GM18858 (cell line): Measurements from ENCODE around the gene NAV2.

Experiments used
- ATAC-seq: cut with Tn5 transposase; IDR thresholded peaks from one replicate; pipeline ENCODE4 v1.9.1; 2021; ENCODE audit not compliant: unreplicated experiment

Gene NAV2

DNA sequence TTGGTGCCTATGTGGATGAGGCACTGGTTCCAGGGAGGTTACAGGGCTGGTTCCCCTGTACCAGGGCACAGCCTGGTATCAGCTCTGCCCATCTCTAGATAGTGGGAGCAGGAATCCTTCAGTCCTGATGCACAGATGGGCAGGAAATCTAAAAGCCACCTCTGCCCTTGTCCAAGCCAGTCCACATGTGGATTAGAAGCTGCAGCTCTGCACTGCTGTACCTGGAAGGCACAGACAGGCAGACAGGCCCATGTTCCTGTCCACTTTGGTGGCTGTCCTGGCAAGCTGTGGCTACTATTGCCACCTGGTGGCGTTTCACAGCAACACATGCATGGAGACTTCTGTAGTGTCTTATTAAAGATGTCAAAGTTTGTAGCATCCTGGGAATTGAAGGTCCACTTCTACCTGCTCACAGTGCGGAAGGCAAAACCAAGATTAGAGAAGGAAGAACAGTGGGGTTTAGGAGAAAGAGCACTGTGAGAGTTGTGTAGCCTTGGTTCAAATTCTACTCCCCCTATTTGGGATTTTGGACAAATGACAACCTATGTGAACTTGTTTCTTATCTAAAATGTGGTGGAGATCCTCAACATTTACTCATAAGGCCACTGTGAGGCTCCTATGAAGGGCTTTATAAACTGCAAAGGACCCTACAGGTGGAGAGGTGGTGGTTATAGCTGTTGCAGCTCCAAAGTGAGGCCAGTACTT, 30.1 kb downstream of the NAV2 start:
- ATAC-seq: peak; percentile 84

DNA sequence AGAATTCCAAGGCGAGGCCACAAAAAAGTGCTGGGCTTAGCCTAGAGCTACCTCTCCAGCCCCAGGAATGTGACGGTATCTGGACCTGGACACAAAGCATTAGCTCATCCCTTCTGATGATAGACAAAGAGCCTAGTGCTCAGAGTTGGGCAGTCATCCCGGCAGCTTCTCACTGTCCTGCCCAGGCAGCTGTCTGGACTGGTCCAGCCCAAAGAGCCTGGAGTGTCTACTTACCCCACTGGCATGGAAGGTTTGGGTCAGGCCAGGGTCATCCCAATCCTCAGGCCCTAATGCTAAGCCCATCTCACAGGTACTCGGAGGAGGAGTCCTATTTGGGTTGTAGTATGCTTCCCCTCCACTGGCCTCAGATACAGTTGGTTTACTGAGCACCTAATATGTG, 31.0 kb downstream of the NAV2 start:
- ATAC-seq: no peak

DNA sequence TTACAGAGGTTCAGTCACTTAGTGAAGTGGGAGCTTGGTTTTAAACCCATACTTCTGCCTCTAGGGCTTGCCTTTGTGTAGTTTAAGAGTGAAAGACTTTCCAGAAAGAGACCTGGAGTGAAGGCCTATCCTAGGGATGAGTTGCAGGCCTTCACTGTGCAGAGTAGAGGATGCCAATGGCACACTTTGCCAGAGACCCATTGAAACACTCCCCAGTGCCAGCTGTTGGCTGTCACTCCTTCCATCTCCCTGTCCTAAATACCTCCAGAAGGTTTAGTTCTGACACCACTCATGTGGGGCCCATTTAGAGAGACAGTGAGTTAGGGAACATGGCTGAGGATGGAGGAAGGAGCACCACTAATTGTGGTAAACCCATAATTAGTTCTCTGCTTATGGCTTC, 31.5 kb downstream of the NAV2 start:
- ATAC-seq: no peak

DNA sequence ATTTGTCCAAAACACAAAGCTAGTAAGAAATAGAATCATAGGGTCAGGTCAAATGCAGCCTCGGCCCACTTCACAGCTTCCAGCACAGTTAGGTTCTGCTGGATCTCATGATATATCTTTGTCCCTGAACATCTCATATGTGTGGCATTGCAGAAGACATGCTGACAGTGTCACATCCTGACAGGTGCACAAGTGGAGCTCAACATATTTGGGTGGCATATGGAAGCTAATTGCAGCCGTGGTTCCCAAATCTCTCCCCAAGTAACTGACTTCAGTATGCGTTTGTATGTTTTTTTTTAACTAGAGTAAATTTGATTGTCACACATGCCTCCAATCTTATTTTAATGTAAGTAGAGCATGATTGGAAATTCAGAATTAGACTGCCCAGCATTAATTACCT, 33.4 kb downstream of the NAV2 start:
- no peak for ATAC-seq

DNA sequence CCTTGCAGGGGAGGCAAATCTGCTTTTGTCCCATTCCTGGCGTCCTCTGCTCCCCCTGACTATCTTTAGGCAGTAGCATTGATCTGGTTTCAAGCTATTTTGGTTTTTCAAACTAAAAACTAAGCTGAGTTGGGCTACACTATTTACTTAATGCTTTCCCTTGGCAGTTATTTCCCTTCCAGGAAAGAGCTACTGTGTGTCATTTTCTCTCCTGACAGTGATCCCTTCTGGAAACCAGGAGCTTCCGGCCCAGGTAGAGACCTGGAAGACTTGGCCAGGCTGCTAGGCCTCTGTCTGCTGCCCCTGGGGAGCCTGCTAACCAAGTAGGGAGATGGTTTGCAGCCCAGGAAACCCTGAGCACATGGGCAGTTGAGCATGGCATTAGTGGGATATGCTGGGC, 35.0 kb downstream of the NAV2 start:
- no peak for ATAC-seq

DNA sequence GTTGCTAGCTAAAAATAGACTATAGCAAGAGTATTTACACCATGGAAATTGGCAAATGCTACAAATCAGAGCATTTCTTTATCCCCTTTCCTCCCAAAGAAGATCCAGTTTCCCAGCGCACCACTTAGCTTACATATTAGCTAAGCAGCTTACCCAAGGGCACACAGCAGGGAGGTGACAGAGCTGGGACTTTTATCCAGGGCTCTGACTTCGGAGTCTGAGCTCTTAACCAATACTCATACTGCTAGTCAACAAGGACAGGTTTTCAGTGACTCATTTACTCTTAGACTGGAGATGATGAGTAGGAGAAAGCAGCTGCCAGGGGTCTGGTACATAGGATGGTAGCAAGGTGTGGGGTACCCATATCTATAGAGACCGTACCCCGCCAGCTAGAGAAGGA, 38.4 kb downstream of the NAV2 start:
- no peak for ATAC-seq

DNA sequence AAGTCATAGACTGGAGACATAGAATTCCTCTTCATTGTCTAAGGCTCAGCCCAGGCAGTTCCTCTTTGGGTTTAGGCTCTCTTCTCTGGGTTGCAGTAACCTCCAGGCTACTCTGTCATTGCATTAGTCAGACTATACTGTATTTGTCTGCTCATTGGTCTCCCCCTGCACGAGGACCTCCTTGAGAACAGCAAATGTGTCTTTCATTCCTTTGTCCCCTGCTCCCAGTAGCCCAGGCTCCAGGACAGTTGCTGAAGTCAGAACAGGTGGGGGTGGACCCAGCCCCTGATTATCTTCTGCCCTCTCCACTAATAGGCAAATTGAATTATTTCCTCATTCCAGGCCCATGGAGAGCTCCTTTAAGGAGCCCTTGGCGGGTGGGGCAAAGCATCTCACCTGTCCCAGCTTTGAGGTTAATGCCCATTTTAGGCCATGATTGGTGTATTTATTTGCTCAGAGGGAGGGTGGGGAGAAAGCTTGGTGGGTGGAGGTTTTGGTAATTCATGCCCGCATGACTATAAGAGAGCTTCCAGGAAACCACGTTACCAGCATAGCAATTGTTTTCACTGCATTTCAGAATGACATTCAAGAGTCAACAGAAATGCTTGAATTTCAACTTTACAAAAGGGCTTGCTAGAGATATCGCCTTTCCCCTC, 40.9 kb downstream of the NAV2 start:
- ATAC-seq: no peak

DNA sequence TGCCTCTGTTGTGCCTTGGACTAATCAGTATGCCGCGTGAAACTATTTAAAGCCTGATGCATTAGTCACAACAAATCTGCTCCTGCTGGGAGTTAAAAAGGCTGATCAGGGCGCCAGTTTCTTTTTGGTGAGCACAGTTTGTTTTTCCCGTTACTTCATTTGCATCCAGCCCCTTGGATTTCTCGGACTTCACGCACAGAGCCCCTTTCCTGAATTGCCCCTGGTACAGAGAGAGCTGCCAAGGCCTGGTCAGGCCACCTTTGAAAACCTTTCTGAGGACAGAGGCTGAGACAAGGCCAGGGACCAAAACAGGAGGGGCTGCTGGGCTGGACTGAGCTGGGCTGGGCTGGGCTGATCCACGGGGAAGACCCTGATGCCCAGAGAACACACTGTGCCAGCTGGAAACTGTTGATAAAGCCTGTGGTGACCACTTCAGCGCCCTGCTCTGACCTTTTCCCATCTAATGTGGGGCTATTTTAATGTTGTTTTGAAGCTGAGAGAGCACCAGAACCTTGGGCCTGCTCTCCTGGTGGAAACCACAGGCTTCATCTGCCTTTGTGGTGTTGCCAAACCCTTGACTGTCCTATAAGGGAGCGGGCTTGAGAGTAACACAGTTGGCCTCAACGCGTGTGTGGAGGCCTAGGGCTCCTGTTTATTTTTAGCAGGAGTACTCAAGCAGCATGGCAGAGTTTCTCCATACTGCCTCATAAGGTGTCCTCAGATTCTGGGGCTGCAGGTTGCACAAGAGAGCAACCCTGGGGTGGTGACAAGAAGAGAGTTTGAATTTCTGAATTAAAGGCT, 44.2 kb downstream of the NAV2 start:
- no peak for ATAC-seq

DNA sequence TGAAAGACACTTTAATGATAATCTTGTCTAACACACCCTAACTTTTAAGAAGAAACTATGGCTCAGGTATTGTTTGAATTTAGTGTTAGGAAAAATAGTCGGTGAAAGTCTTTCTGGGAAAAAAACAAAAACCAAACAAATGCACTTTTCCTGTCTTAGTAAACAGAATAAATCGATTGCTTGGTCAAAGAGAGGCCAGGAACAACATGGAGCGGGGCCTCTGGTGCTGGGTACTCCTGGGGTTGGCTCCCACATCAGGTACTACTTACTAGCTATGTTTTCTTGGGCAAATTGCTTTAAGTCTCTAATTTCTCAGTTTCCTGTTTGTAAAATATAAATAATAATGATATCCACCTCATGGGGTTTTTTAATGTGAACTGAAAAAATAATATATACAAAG, 46.8 kb downstream of the NAV2 start:
- no peak for ATAC-seq

DNA sequence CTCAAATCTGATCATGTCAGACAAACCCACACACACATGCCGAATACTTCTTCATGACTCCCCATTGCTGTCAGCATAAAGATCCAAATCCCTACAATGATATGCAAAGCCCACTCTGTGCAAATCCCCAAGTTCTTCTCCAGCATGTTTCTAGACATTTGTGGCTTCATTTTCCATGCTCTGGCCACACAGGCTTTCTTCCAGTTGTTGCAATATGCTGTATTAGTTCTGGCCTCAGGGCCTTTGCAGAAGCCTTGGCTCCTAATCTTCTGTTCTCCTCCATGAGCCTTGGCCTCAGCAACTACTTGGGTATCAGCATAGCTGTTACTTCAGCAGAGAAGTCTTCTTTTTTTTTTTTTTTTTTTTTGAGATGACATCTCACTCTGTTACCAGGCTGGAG, 49.6 kb downstream of the NAV2 start:
- ATAC-seq: no peak

DNA sequence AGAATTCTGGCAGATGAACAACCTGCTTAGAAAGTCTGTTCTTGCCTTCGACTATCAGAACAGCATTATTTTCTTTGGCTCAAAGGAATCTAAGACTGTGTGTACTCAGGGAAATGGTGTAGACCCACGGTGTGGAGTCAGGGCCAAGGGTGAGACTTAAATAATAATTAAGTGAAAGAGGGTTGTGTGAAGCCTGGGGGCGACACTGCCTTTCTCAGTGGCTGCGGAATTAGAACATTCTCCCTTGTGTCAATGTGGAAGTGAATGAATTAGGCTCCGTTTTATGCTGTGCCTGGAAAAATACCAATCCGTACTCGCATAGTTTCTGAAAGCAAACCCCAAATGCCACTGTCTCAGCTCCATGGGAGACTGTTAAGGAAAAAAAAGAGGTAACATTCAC, 50.7 kb downstream of the NAV2 start:
- no peak for ATAC-seq

DNA sequence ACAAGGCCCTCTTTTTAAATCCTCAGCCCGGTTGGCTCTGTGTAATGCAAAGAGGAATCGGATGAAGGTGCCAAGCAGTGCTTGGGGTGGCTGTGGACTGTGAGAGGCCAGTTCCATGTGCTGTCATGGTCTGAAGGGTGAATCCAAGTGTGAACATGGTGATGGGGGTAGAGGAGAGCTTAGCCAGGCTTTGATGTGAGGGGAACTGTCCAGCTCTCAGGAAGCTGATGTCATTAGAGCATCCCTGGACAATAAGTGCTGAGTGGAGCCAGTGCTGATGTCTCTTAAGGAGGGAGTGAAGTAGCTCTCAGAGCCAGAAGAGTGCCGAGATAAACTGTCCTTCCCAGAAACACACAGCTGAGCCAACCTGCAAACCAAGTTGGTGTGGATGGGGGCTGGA, 53.6 kb downstream of the NAV2 start:
- no peak for ATAC-seq

DNA sequence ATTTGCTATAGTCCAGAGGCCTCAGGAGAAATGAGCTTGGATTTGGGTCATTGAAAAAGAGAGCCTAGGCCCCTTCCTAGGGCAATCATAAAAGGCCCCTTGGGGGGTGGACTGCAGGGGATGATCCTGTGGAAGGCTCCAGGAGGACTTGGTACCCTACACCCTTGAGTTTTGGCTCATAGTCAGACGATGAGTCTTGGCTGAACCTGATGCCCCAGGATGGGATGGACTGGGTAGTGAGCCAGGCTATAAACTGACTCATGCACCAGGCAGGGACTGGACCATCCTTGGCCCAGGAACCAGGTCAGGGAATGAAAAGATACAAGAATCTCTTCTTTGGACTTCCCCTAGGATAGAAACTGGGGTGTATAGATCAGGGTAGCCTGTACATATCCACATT, 54.2 kb downstream of the NAV2 start:
- no peak for ATAC-seq

DNA sequence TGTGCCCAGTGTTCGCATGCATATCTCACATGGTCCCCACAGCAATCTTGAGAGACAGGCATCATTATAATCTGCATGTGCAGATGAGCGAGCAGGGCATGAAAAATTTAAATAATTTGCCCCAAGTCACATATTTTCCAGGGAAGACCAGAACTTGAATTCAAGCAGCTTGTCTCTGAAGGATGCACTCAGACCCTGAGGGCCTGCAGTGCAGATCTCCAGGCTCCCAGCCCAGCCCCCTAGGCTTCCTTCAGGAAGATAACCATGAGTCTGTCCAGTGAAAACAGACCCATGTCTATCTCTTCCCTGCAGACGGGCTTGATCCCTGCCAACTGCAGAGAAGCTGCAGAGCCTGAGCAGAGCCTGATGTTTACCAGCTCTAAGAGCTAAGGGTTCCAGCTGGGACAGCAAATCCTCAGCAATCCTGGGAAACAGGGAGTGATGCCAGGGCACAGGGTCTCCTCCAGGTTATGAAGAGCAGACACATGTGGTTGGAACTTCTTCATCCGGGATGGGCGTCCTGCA, 55.1 kb downstream of the NAV2 start:
- ATAC-seq: no peak

DNA sequence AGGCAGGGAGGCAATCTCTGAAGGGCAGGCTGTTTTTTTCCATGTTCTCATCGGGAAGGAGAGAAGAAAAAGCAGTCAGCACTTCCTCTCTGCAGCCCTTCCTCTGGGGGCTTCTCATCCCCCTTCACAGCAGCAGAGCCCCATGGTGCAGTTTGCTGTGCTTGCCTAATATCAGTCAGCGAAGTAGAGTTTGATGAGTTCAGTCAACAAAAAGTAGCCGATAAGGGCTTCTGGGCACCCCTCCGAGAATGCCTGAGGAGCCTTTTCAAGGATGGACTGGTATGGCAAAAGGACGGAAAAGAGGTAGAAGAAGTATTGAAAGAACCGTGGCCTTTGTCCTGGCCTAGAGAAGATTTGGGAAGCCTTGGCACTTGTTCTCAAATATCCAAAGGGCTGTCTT, 55.6 kb downstream of the NAV2 start:
- ATAC-seq: no peak

DNA sequence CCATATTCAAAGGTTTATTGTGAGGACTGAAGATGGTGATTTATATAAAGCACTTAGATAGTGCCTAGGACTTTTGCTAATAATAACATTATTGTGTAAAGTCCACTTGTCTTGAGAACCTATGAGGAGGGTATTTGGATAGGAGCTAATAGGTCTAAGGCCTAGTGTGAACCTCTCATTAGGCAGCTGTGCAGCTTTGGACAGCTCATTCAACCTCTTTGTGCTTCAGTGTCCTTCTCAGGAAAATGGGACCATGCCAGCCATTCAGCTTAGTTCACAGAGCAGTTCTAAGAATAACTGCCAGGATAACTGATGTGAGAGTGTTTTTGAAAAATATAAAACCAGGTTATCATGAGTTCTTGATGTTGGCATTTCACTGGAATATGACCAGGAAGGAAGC, 56.2 kb downstream of the NAV2 start:
- ATAC-seq: no peak

DNA sequence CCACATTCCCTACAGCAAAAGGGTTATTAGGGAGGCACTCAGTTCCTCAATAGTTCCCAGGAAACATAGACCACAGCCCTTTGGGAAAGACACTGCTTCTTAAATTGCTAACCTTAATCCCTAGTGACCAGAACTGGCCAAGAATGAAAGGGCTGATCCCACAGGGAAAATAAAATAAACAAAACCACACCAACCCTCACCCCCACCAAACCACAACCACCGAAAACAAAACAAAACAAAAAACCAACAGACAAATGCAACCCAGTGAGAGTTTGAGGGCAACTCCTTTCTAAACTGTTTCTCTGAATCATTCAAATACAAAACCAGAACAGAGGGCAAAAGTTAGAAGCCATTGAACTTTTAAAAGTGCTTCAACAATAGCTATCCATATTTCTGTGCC, 57.2 kb downstream of the NAV2 start:
- no peak for ATAC-seq

DNA sequence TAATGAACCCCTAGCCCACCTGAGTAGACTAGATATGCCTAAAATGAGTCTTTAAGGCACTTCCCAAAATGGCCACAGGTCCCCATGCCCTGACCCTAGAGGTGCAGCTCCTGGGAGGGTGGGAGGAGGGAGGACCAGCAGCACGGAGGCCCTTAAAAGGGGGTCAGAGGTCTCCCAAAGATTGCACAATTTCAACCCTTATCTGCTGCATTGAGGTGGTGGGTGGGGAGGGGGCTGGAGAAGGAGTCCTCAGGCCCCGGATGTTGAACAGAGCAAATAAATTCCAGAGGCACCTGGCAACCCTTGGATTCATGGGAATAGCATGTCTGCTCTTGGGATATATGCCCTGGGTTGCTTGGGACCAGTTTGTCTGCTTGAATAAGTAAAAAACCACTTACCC, 57.6 kb downstream of the NAV2 start:
- ATAC-seq: no peak

DNA sequence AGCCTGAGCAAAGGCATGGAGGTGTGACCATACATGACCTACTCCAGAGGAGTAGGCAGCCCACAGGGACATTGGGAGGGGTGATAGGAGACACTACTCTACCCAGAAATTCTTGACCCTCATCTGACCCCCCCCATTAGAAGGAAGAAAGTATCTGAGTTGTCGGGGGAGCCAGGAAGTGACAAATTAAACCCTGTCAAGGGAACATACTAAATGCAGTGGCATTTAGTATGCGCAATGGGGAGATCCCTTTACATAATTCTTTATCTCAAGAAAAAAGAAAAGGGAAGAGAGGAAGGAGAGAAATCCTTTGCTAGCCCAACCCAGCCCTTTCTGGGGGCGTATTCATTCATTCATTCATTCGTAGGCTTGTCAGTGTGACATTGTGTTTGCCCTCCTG, 58.8 kb downstream of the NAV2 start:
- ATAC-seq: no peak

DNA sequence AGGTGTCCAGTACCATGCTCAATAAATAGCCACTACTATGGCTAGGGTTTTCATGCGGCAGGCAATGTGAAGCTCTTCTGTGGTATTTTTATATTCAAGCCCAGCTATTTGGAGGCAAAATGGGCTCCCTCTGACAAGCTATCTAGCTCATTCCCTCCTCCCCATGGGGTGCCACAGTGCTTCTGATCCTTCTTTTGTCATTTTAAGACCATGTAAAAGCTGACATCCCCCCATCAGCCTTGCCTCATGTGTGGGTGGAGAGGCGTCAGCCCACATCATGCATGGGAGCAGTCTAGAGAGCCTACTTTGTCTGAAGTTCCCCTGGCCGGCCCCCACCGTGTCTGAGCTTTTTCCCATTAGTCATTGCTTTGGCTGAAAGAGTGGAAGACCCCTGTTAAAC, 59.8 kb downstream of the NAV2 start:
- no peak for ATAC-seq

DNA sequence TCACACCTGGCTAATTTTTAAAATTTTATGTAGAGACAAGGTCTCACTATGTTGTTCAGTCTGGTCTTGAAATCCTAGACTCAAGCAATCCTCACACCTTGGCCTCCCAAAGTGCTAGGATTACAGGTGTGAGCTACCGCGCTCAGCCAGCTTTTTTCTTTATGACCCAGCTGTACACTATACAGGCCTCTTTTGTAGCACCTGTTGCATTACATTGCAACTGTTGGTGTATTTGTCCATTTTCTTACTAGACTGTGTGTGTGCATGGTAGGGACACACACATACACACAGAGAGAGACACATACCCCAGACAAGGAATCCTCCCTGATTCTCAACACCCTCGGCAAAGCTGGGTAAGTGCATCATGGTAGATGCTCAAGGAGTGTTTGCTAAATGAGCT, 61.7 kb downstream of the NAV2 start:
- ATAC-seq: no peak
